H1 (cell line): ENCODE measurements around the gene ZFR. TPM values are rescaled to one million over a fixed set of nuclear protein-coding genes. Genes with fewer than 3 reads are reported as not detected.

Source experiments
- HDAC6 ChIP-seq: IDR thresholded peaks from one replicate; pipeline ENCODE4 v1.7.1; 2012; ENCODE audit warnings: low read depth, mild to moderate bottlenecking, inconsistent platforms, low read length, moderate library complexity
- polyA plus RNA-seq, 7 experiments: library from polyadenylated mRNA; depleted of rRNA in 3 of 7; stranded (reverse) in 5 of 7; unstranded in 2 of 7; fragments of >200 nt in 5 of 7; fragments of 200-250 nt in 2 of 7; gene quantifications; 1 replicate in 5 of 7; 2 replicates in 1 of 7; 4 replicates in 1 of 7; pipeline versions ENCODE4 v1.2.1 to v1.2.3, GENCODE V29; 2011 to 2013; ENCODE audit warnings: missing spikeins in 2 of 7, mixed read lengths in 2 of 7
- total RNA-seq: library from RNA; stranded (reverse); fragmentation: NEBNext Ultra II Directional; extraction: Animal tissue kit (Norgen Biotek cat#: 25700); gene quantifications from 2 replicates; pipeline ENCODE4 v1.2.1, GENCODE V29; 2021

Gene ZFR
- total and polyA plus RNA-seq, 2 of the 8 experiments (the other 6 are each of a cell fraction or from before 2014, with no cell fraction given): 68.8 to 92.7 TPM

GRCh38 chr5:32462618-32463017, 18.1 kb upstream of the ZFR start (continued):
- no peak for TF ChIP-seq HDAC6
